Measurements from ENCODE around the gene NYAP1. TPM values are rescaled to one million over a fixed set of nuclear protein-coding genes. Genes with fewer than 3 reads are reported as not detected.
"Not testable (repeated sequence)": the region's sequence is repeated elsewhere in the genome, so short reads cannot be mapped to it uniquely, and the experiment has no call there.

NYAP1 gene
- total RNA-seq, 6 experiments from 2014 or later: 0.50 to 0.99 (median 0.86) TPM

- Mint-ChIP-seq H3K4me3 (peak overlapping the region; percentile 17; the same call in 1 of the 2 replicates), H3K9me3 (no peaks in the 10 kb centered on the region), H3K4me1 (ENCODE audit: low read depth) (peaks cover 19% of the 10 kb centered on the region), H3K27ac (peak overlapping the region; percentile 2), H3K27me3 (ENCODE audit: insufficient read depth) (peaks cover 4% of the 10 kb centered on the region), H3K36me3 (ENCODE audit: low read depth) (no peaks in the 10 kb centered on the region)
- peak; percentile 66 for DNase-seq
- TF ChIP-seq CTCF (IDR thresholded peaks at IDR 0.05): no peak
Measured at GRCh38 chr7:100516135-100516812, 32.5 kb downstream of the NYAP1 start.

GRCh38 chr7:100517305-100517704, 33.6 kb downstream of the NYAP1 start:
- no peak for TF ChIP-seq CTCF (IDR thresholded peaks at IDR 0.05)
- no peak for DNase-seq
- Mint-ChIP-seq H3K36me3 (ENCODE audit: low read depth) (no peaks in the 10 kb centered on the region), H3K4me3 (no peak overlapping the region), H3K9me3 (no peaks in the 10 kb centered on the region), H3K27ac (no peak overlapping the region), H3K4me1 (ENCODE audit: low read depth) (peaks cover 19% of the 10 kb centered on the region), H3K27me3 (ENCODE audit: insufficient read depth) (no peaks in the 10 kb centered on the region; the same call in none of the 2 replicates)

- Mint-ChIP-seq H3K27ac (no peak overlapping the region), H3K9me3 (no peaks in the 10 kb centered on the region), H3K36me3 (ENCODE audit: low read depth) (no peaks in the 10 kb centered on the region), H3K4me1 (ENCODE audit: low read depth) (peaks cover 19% of the 10 kb centered on the region), H3K27me3 (ENCODE audit: insufficient read depth) (no peaks in the 10 kb centered on the region; the same call in 1 of the 2 replicates), H3K4me3 (no peak overlapping the region)
- DNase-seq: no peak
- no peak for TF ChIP-seq CTCF (IDR thresholded peaks at IDR 0.05)
Measured at GRCh38 chr7:100519580-100519979, 35.9 kb downstream of the NYAP1 start.

GRCh38 chr7:100520138-100520537, 36.4 kb downstream of the NYAP1 start:
- H3K27ac Mint-ChIP-seq: no peak overlapping the region
- no peaks in the 10 kb centered on the region for H3K36me3 Mint-ChIP-seq (ENCODE audit: low read depth)
- H3K9me3 Mint-ChIP-seq: no peaks in the 10 kb centered on the region
- H3K4me1 Mint-ChIP-seq (ENCODE audit: low read depth): peaks cover 14% of the 10 kb centered on the region
- no peak overlapping the region for H3K4me3 Mint-ChIP-seq
- no peaks in the 10 kb centered on the region; the same call in 1 of the 2 replicates for H3K27me3 Mint-ChIP-seq (ENCODE audit: insufficient read depth)
- no peak for DNase-seq
- no peak for TF ChIP-seq CTCF (IDR thresholded peaks at IDR 0.05)

GRCh38 chr7:100521076-100521475, 37.3 kb downstream of the NYAP1 start:
- no peak for DNase-seq
- no peak for TF ChIP-seq CTCF (IDR thresholded peaks at IDR 0.05)
- Mint-ChIP-seq H3K36me3 (ENCODE audit: low read depth) (no peaks in the 10 kb centered on the region), H3K4me3 (no peak overlapping the region), H3K27ac (no peak overlapping the region), H3K27me3 (ENCODE audit: insufficient read depth) (peaks cover 2% of the 10 kb centered on the region), H3K4me1 (ENCODE audit: low read depth) (peaks cover 5% of the 10 kb centered on the region), H3K9me3 (no peaks in the 10 kb centered on the region)

GRCh38 chr7:100521909-100522593, 38.3 kb downstream of the NYAP1 start:
- not testable (repeated sequence) for H3K27me3 Mint-ChIP-seq (ENCODE audit: insufficient read depth); H3K4me1 Mint-ChIP-seq (ENCODE audit: low read depth); H3K27ac Mint-ChIP-seq; H3K36me3 Mint-ChIP-seq (ENCODE audit: low read depth); H3K4me3 Mint-ChIP-seq; H3K9me3 Mint-ChIP-seq; DNase-seq

GRCh38 chr7:100523192-100523591, 39.5 kb downstream of the NYAP1 start:
- H3K4me1 Mint-ChIP-seq (ENCODE audit: low read depth); H3K27ac Mint-ChIP-seq; H3K9me3 Mint-ChIP-seq; H3K36me3 Mint-ChIP-seq (ENCODE audit: low read depth); H3K4me3 Mint-ChIP-seq; DNase-seq; H3K27me3 Mint-ChIP-seq (ENCODE audit: insufficient read depth): not testable (repeated sequence)

GRCh38 chr7:100528108-100528866, 44.6 kb downstream of the NYAP1 start:
- not testable (repeated sequence) for H3K27ac Mint-ChIP-seq; H3K36me3 Mint-ChIP-seq (ENCODE audit: low read depth); DNase-seq; H3K4me3 Mint-ChIP-seq; H3K27me3 Mint-ChIP-seq (ENCODE audit: insufficient read depth); H3K4me1 Mint-ChIP-seq (ENCODE audit: low read depth); H3K9me3 Mint-ChIP-seq

Measured in HFFc6 (cell line).